K562 (cell line): Measurements from ENCODE around the gene UTP14C. TPM values are rescaled to one million over a fixed set of nuclear protein-coding genes. Genes with fewer than 3 reads are reported as not detected.

ENCODE experiments used
- BACH1 ChIP-seq: fragments of 200-800 bp; sonication (Bioruptor generic); IDR thresholded peaks from 2 replicates; pipeline ENCODE4 v1.6.1; 2016; ENCODE audit warnings: missing genetic modification characterization, missing compliant biosample characterization
- CBFA2T2 ChIP-seq: fragments of 450-650 bp; conservative IDR thresholded peaks from 2 replicates; pipeline ENCODE4 v1.6.1; 2017; ENCODE audit warnings: mild to moderate bottlenecking
- CCAR2 ChIP-seq: fragments of 200-400 bp; formaldehyde crosslinking; IDR thresholded peaks from 2 replicates; pipeline ENCODE4 v1.6.1; 2017; ENCODE audit warnings: mild to moderate bottlenecking, low read depth, low read length
- CEBPG ChIP-seq, 3 experiments: fragments of 200-800 bp in 1 of 3; sonication (Bioruptor generic) in 1 of 3; sonication (generic) in 1 of 3; formaldehyde crosslinking in 1 of 3; IDR thresholded peaks in 2 of 3; conservative IDR thresholded peaks in 1 of 3; 2 replicates each; pipeline versions ENCODE4 v1.6.1 to v1.8.0; 2016 to 2022; ENCODE audit warnings: missing compliant biosample characterization in 2 of 3, missing genetic modification characterization in 2 of 3, mild to moderate bottlenecking in 1 of 3, missing genetic modification reagents in 1 of 3
- EHMT2 ChIP-seq: fragments of 450-650 bp; IDR thresholded peaks from 2 replicates; pipeline ENCODE4 v1.6.1; 2018; ENCODE audit warnings: antibody characterized with exemption
- FOXJ2 ChIP-seq: fragments of 200-800 bp; sonication (Bioruptor generic); IDR thresholded peaks from 2 replicates; pipeline ENCODE4 v1.6.1; 2016; ENCODE audit warnings: missing genetic modification characterization, missing compliant biosample characterization
- FOXJ3 ChIP-seq: sonication (generic); formaldehyde crosslinking; IDR thresholded peaks from 2 replicates; pipeline ENCODE4 v1.4.0; 2020; ENCODE audit warnings: mild to moderate bottlenecking, missing genetic modification reagents
- HSF4 ChIP-seq: fragments of 250-450 bp; sonication (Bioruptor Pico); IDR thresholded peaks from 2 replicates; pipeline ENCODE4 v2.1.2; 2022; ENCODE audit warnings: mild to moderate bottlenecking, moderate library complexity, borderline replicate concordance
- JUN ChIP-seq, 2 experiments: sonication (generic) in 1 of 2; formaldehyde crosslinking in 1 of 2; IDR thresholded peaks; 2 replicates each; pipeline versions ENCODE4 v1.6.1 to v1.8.0; 2012 to 2022; ENCODE audit warnings: borderline replicate concordance in 2 of 2, mild to moderate bottlenecking in 2 of 2, improper control_type of control experiment in 1 of 2, low read depth in 1 of 2, low read length in 1 of 2, missing genetic modification reagents in 1 of 2
- KAT2B ChIP-seq: IDR thresholded peaks from one replicate; pipeline ENCODE4 v1.6.1; 2012; ENCODE audit warnings: low read depth, mild to moderate bottlenecking, control low read depth, inconsistent platforms, low read length, moderate library complexity
- KAT8 ChIP-seq: fragments of 450-650 bp; IDR thresholded peaks from 2 replicates; pipeline ENCODE4 v1.6.1; 2016; ENCODE audit warnings: low read depth, mild to moderate bottlenecking
- NFXL1 ChIP-seq: fragments of 450-650 bp; formaldehyde crosslinking; IDR thresholded peaks from 2 replicates; pipeline ENCODE4 v1.4.0; 2021; ENCODE audit warnings: mild to moderate bottlenecking
- POLR2AphosphoS5 ChIP-seq: IDR thresholded peaks from 2 replicates; pipeline ENCODE4 v1.6.1; 2011; ENCODE audit warnings: mild to moderate bottlenecking, low read depth, low read length, moderate library complexity; ENCODE audit not compliant: control insufficient read depth, insufficient read depth
- SIN3B ChIP-seq: fragments of 450-650 bp; IDR thresholded peaks from 2 replicates; pipeline ENCODE4 v1.6.1; 2017; ENCODE audit warnings: low read depth, mild to moderate bottlenecking, moderate library complexity
- TBL1XR1 ChIP-seq, 2 experiments: IDR thresholded peaks; 2 replicates each; pipeline ENCODE4 v1.6.1; 2012; ENCODE audit warnings: improper control_type of control experiment in 2 of 2, low read length in 2 of 2, mild to moderate bottlenecking in 1 of 2
- TEAD2 ChIP-seq: fragments of 450-650 bp; IDR thresholded peaks from 2 replicates; pipeline ENCODE4 v1.6.1; 2016; ENCODE audit warnings: missing genetic modification characterization, control low read depth, missing compliant biosample characterization
- ZNF174 ChIP-seq: fragments of 250-450 bp; sonication (Bioruptor Pico); IDR thresholded peaks from 2 replicates; pipeline ENCODE4 v1.4.0; 2020; ENCODE audit warnings: mild to moderate bottlenecking
- polyA plus RNA-seq, 8 experiments: library from polyadenylated mRNA; depleted of rRNA in 4 of 8; stranded (reverse) in 5 of 8; unstranded in 3 of 8; fragments of >200 nt; fragmentation: Nextera tagmentation in 2 of 8; fragmentation: Illumina TruSeq in 1 of 8; extraction: Ambion mirVana in 2 of 8; extraction: Trizol in 1 of 8; gene quantifications; 2 replicates each; pipeline versions ENCODE4 v1.2.1 to v1.2.3, GENCODE V29; 2011 to 2014; ENCODE audit warnings: inconsistent platforms in 1 of 8, missing spikeins in 1 of 8
- total RNA-seq, 7 experiments: library from RNA; depleted of rRNA in 6 of 7; stranded (reverse); fragments of >200 nt in 6 of 7; fragmentation: Illumina TruSeq in 2 of 7; extraction: Trizol in 2 of 7; gene quantifications; 2 replicates each; pipeline versions ENCODE4 v1.2.1 to v1.2.3, GENCODE V29; 2011 to 2021; ENCODE audit warnings: low replicate concordance in 1 of 7
- TF ChIP-seq, protein P1 (sequence below): sonication (generic); IDR thresholded peaks from 2 replicates; pipeline ENCODE4 v1.6.1; 2016
- TF ChIP-seq, protein P2 (sequence below): fragments of 450-650 bp; IDR thresholded peaks from 2 replicates; pipeline ENCODE4 v1.6.1; 2016; ENCODE audit warnings: low read depth

UTP14C gene
- total and polyA plus RNA-seq, 9 of the 15 experiments (the other 6 are each of a cell fraction or from before 2014, with no cell fraction given) = 3.4 to 10.3 (median 6.0) TPM

DNA sequence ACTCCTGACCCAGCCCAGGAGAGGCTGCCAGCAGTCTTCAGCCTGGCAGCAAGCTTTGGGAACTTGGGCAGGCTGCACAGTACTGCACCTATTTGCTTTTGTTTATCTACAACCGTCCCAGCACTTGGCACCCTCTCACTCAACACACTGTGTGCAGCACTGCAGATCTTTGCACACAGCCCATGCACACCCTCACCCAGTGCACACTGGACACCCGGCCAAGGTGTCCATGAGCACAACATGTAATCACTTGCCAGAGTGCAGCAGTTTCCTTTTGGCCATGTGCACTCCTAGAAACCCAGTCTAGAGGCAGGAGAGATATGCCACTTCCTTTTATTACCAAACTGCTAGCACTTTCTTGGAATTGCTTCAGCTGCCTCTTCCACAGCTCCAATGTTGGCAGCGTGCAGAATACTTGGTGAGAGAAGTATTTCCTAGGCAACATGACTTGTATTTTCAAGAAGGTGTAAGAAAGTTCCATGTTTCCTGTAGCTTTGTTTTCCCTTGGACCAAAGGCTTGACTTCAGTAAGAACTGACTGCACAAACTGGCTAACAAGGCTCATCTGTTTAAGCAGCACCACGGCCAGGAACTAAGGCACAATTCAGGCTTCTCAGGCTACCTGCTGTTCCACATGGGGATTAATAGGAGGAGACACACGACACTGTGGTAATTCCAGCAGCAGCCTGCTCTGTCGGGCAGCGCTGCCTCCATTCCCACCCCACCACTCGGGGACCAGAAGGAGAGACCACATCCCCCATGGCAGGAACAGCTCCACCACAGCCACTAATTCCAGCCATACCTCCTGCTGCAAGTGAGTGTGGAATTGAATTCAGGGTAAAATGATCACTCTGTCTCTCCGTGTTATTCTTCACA is 28.6 kb upstream of the UTP14C start (continued):
- TF ChIP-seq JUN (IDR thresholded peaks at IDR 0.05; ENCODE audit: borderline replicate concordance, low read depth, low read length) = no peak
- no peak for TF ChIP-seq JUN (CRISPR knock-in tag; IDR thresholded peaks at IDR 0.05; ENCODE audit: borderline replicate concordance)
- TF ChIP-seq FOXJ3 (CRISPR knock-in tag) = no peak
- TF ChIP-seq KAT2B = no peak
- TF ChIP-seq CCAR2 = no peak
- no peak for TF ChIP-seq HSF4
- no peak for TF ChIP-seq BACH1 (tag)
- TF ChIP-seq ZNF174 (CRISPR knock-in tag) = no peak
- no peak for TF ChIP-seq KAT8
- no peak for TF ChIP-seq EHMT2
- no peak for TF ChIP-seq TBL1XR1 (IDR thresholded peaks at IDR 0.05; ENCODE audit: low read length in 2 of 2)
- no peak for TF ChIP-seq TEAD2 (tag)
- TF ChIP-seq, protein P1, sequence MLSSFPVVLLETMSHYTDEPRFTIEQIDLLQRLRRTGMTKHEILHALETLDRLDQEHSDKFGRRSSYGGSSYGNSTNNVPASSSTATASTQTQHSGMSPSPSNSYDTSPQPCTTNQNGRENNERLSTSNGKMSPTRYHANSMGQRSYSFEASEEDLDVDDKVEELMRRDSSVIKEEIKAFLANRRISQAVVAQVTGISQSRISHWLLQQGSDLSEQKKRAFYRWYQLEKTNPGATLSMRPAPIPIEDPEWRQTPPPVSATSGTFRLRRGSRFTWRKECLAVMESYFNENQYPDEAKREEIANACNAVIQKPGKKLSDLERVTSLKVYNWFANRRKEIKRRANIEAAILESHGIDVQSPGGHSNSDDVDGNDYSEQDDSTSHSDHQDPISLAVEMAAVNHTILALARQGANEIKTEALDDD = no peak
- no peak for TF ChIP-seq FOXJ2 (tag)
- TF ChIP-seq, protein P2, sequence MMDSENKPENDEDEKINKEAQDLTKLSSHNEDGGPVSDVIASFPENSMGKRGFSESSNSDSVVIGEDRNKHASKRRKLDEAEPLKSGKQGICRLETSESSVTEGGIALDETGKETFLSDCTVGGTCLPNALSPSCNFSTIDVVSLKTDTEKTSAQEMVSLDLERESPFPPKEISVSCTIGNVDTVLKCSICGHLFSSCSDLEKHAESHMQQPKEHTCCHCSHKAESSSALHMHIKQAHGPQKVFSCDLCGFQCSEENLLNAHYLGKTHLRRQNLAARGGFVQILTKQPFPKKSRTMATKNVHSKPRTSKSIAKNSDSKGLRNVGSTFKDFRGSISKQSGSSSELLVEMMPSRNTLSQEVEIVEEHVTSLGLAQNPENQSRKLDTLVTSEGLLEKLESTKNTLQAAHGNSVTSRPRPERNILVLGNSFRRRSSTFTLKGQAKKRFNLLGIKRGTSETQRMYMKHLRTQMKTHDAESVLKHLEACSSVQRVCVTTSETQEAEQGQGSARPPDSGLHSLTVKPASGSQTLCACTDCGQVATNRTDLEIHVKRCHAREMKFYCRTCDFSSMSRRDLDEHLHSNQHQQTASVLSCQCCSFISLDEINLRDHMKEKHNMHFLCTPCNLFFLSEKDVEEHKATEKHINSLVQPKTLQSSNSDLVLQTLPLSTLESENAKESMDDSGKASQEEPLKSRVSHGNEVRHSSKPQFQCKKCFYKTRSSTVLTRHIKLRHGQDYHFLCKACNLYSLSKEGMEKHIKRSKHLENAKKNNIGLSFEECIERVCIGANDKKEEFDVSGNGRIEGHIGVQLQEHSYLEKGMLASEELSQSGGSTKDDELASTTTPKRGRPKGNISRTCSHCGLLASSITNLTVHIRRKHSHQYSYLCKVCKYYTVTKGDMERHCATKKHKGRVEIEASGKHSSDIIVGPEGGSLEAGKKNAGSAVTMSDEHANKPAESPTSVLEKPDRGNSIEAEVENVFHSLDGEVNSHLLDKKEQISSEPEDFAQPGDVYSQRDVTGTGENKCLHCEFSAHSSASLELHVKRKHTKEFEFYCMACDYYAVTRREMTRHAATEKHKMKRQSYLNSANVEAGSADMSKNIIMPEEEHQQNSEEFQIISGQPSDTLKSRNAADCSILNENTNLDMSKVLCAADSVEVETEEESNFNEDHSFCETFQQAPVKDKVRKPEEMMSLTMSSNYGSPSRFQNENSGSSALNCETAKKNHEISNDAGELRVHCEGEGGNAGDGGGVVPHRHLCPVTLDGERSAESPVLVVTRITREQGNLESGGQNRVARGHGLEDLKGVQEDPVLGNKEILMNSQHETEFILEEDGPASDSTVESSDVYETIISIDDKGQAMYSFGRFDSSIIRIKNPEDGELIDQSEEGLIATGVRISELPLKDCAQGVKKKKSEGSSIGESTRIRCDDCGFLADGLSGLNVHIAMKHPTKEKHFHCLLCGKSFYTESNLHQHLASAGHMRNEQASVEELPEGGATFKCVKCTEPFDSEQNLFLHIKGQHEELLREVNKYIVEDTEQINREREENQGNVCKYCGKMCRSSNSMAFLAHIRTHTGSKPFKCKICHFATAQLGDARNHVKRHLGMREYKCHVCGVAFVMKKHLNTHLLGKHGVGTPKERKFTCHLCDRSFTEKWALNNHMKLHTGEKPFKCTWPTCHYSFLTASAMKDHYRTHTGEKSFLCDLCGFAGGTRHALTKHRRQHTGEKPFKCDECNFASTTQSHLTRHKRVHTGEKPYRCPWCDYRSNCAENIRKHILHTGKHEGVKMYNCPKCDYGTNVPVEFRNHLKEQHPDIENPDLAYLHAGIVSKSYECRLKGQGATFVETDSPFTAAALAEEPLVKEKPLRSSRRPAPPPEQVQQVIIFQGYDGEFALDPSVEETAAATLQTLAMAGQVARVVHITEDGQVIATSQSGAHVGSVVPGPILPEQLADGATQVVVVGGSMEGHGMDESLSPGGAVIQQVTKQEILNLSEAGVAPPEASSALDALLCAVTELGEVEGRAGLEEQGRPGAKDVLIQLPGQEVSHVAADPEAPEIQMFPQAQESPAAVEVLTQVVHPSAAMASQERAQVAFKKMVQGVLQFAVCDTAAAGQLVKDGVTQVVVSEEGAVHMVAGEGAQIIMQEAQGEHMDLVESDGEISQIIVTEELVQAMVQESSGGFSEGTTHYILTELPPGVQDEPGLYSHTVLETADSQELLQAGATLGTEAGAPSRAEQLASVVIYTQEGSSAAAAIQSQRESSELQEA = no peak
- no peak for TF ChIP-seq CBFA2T2
- no peak for TF ChIP-seq POLR2AphosphoS5
- TF ChIP-seq NFXL1 (CRISPR knock-in tag) = no peak
- no peak for TF ChIP-seq SIN3B
- no peak; the same call in 1 of the 2 replicates for TF ChIP-seq CEBPG (CRISPR knock-in tag; IDR thresholded peaks at IDR 0.05)
- TF ChIP-seq CEBPG (tag; conservative IDR thresholded peaks at IDR 0.05 in 1 of 2, IDR thresholded peaks at IDR 0.05 in 1 of 2) = no peak
